ENCODE data around the gene SPC25.

GRCh38 chr2:168939061-168939460 is 48.8 kb upstream of the SPC25 start:
- TF ChIP-seq, protein P1, sequence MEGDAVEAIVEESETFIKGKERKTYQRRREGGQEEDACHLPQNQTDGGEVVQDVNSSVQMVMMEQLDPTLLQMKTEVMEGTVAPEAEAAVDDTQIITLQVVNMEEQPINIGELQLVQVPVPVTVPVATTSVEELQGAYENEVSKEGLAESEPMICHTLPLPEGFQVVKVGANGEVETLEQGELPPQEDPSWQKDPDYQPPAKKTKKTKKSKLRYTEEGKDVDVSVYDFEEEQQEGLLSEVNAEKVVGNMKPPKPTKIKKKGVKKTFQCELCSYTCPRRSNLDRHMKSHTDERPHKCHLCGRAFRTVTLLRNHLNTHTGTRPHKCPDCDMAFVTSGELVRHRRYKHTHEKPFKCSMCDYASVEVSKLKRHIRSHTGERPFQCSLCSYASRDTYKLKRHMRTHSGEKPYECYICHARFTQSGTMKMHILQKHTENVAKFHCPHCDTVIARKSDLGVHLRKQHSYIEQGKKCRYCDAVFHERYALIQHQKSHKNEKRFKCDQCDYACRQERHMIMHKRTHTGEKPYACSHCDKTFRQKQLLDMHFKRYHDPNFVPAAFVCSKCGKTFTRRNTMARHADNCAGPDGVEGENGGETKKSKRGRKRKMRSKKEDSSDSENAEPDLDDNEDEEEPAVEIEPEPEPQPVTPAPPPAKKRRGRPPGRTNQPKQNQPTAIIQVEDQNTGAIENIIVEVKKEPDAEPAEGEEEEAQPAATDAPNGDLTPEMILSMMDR (IDR thresholded peaks at IDR 0.05 in 2 of 3, conservative IDR thresholded peaks at IDR 0.05 in 1 of 3; ENCODE audit: borderline replicate concordance in 1 of 3, insufficient read depth in 1 of 3, low read depth in 2 of 3, low read length in 2 of 3), result no peak
- TF ChIP-seq POLR2A (IDR thresholded peaks at IDR 0.05; ENCODE audit: borderline replicate concordance, extremely low read depth, insufficient read depth, insufficient read length), result no peak
- no peak for TF ChIP-seq POLR2AphosphoS5 (IDR thresholded peaks at IDR 0.05; ENCODE audit: low read depth, low read length)
- no peak for TF ChIP-seq RAD21 (IDR thresholded peaks at IDR 0.05; ENCODE audit: low read depth)
- no peak for TF ChIP-seq SIN3A (IDR thresholded peaks at IDR 0.05; ENCODE audit: low read depth)
- no peak for TF ChIP-seq YY1 (IDR thresholded peaks at IDR 0.05; ENCODE audit: extremely low read depth, insufficient replicate concordance, low read depth, low read length)

All from HCT116 (cell line).